CD4-positive, CD25-positive, alpha-beta regulatory T cell (primary cell): ENCODE data around the gene PPFIBP1. TPM values are rescaled to one million over a fixed set of nuclear protein-coding genes. Genes with fewer than 3 reads are reported as not detected.
"Not testable (repeated sequence)": the region's sequence is repeated elsewhere in the genome, so short reads cannot be mapped to it uniquely, and the experiment has no call there.

Source experiments
- ATAC-seq, 2 donors: fragments of 150-1000 bp; cut with Tn5 transposase; one replicate each; pipeline ENCODE4 v1.10.0; 2021; ENCODE audit warnings: low read depth in 2 of 2, moderate number of reproducible peaks in 2 of 2, moderate library complexity in 1 of 2
- DNase-seq, 3 donors: peaks; one replicate each; pipeline versions ENCODE4 v3.0.0 to v3.0.0-alpha.2; 2012 to 2022; ENCODE audit warnings: mixed read lengths in 1 of 3
- H3K27ac ChIP-seq: one replicate; pipeline ENCODE4 v1.7.0; 2013; ENCODE audit warnings: mild to moderate bottlenecking, low read length; ENCODE audit not compliant: insufficient read depth, poor library complexity, severe bottlenecking
- H3K27me3 ChIP-seq: one replicate; pipeline ENCODE4 v1.7.0; 2013; ENCODE audit warnings: low read length; ENCODE audit not compliant: control insufficient read depth, insufficient read depth
- H3K36me3 ChIP-seq: one replicate; pipeline ENCODE4 v1.7.0; 2013; ENCODE audit warnings: mild to moderate bottlenecking, low read length, moderate library complexity; ENCODE audit not compliant: control insufficient read depth, insufficient read depth
- H3K4me1 ChIP-seq: 2 replicates; pipeline ENCODE4 v1.7.0; 2013; ENCODE audit warnings: mild to moderate bottlenecking, low read length; ENCODE audit not compliant: insufficient read depth, control insufficient read depth, poor library complexity, severe bottlenecking
- H3K4me3 ChIP-seq: one replicate; pipeline ENCODE4 v1.7.0; 2013; ENCODE audit warnings: low read depth, mild to moderate bottlenecking, low read length, moderate library complexity
- H3K9me3 ChIP-seq, 2 experiments: 1 replicate in 1 of 2; 2 replicates in 1 of 2; pipeline ENCODE4 v1.7.0; 2013; ENCODE audit warnings: low read length in 2 of 2, mild to moderate bottlenecking in 1 of 2, moderate library complexity in 1 of 2; ENCODE audit not compliant: control insufficient read depth in 2 of 2
- H3K27ac Mint-ChIP-seq, 3 donors: one replicate each; pipeline ENCODE4 v1.8.0; 2020 to 2022; ENCODE audit warnings: mild to moderate bottlenecking in 3 of 3, mixed read lengths in 3 of 3, moderate library complexity in 2 of 3
- H3K27me3 Mint-ChIP-seq: one replicate; pipeline ENCODE4 v1.8.0; 2022; ENCODE audit warnings: mild to moderate bottlenecking, mixed read lengths
- H3K36me3 Mint-ChIP-seq: one replicate; pipeline ENCODE4 v1.8.0; 2020; ENCODE audit warnings: mixed read lengths
- H3K4me1 Mint-ChIP-seq, 4 donors: one replicate each; pipeline ENCODE4 v1.8.0; 2020 to 2022; ENCODE audit warnings: mixed read lengths in 4 of 4, mild to moderate bottlenecking in 1 of 4
- H3K4me3 Mint-ChIP-seq, 4 donors: one replicate each; pipeline ENCODE4 v1.8.0; 2020 to 2022; ENCODE audit warnings: mild to moderate bottlenecking in 4 of 4, mixed read lengths in 4 of 4, moderate library complexity in 3 of 4
- H3K9me3 Mint-ChIP-seq, 7 donors: one replicate each; pipeline ENCODE4 v1.8.0; 2020 to 2022; ENCODE audit warnings: mixed read lengths in 7 of 7, mild to moderate bottlenecking in 3 of 7, moderate library complexity in 2 of 7
- polyA plus RNA-seq, 4 donors: library from polyadenylated mRNA; unstranded; fragments of 300-500 nt; fragmentation: Illumina TruSeq; gene quantifications; one replicate each; pipeline ENCODE4 v1.2.3, GENCODE V29; 2021
- total RNA-seq: library from RNA; stranded (reverse); gene quantifications from one replicate; pipeline ENCODE4 v1.2.3, GENCODE V29; 2022

PPFIBP1 gene
- total and polyA plus RNA-seq, 5 donors from 2014 or later = 1.0 to 6.6 (median 2.3) TPM

GRCh38 chr12:27637524-27637923 lies 113.5 kb downstream of the PPFIBP1 start:
- Histone ChIP-seq H3K4me1 (no peaks in the 10 kb centered on the region), H3K27ac (no peak overlapping the region), H3K27me3 (no peaks in the 10 kb centered on the region), H3K36me3 (no peaks in the 10 kb centered on the region), H3K9me3 (no peaks in the 10 kb centered on the region), H3K4me3 (no peak overlapping the region)
- Mint-ChIP-seq H3K27ac (no peak overlapping the region), H3K36me3 (no peaks in the 10 kb centered on the region), H3K4me3 (no peak overlapping the region), H3K27me3 (peaks cover under 1% of the 10 kb centered on the region), H3K4me1 (no peaks in the 10 kb centered on the region), H3K9me3 (no peaks in the 10 kb centered on the region)
- DNase-seq (no peak), ATAC-seq (no peak)

GRCh38 chr12:27639265-27639664 lies 115.3 kb downstream of the PPFIBP1 start:
- Histone ChIP-seq H3K36me3 (no peaks in the 10 kb centered on the region), H3K4me1 (no peaks in the 10 kb centered on the region), H3K27ac (no peak overlapping the region), H3K27me3 (no peaks in the 10 kb centered on the region), H3K9me3 (no peaks in the 10 kb centered on the region), H3K4me3 (no peak overlapping the region)
- no peaks in the 10 kb centered on the region for H3K27me3 Mint-ChIP-seq
- H3K36me3 Mint-ChIP-seq = no peaks in the 10 kb centered on the region
- H3K4me1 Mint-ChIP-seq = no peaks in the 10 kb centered on the region
- DNase-seq (no peak), ATAC-seq (no peak)
- no peak overlapping the region for H3K27ac Mint-ChIP-seq
- no peak overlapping the region for H3K4me3 Mint-ChIP-seq
- H3K9me3 Mint-ChIP-seq = no peaks in the 10 kb centered on the region

- H3K27me3 Mint-ChIP-seq, H3K4me3 Mint-ChIP-seq, H3K4me1 ChIP-seq, H3K4me1 Mint-ChIP-seq, H3K27me3 ChIP-seq, H3K4me3 ChIP-seq, DNase-seq, H3K36me3 Mint-ChIP-seq, H3K9me3 ChIP-seq, H3K9me3 Mint-ChIP-seq, ATAC-seq, H3K36me3 ChIP-seq, H3K27ac ChIP-seq, H3K27ac Mint-ChIP-seq: not testable (repeated sequence)
Observed at GRCh38 chr12:27640566-27641200, 116.7 kb downstream of the PPFIBP1 start.

DNA sequence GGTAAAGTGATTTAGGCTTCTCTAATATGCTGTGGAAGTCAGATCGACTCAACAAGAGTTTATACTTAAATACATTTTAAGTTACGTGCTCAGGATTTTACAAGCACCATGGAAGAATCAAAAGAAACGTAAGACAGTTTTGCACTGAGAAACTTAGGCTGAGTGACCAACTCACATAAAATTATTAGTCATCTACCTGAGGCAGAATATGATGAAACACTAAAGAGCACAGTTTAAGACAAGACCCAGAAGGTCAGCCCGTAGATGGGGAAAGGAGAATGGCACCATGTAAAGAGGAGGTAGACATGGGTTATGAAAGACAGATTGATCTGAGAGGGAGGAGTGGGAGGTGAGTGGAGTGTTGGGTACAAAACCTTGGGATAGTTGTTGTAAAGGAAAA lies 118.4 kb downstream of the PPFIBP1 start:
- not testable (repeated sequence) for H3K9me3 Mint-ChIP-seq, H3K4me1 Mint-ChIP-seq, H3K9me3 ChIP-seq, H3K27ac Mint-ChIP-seq, H3K36me3 ChIP-seq, H3K27me3 ChIP-seq, H3K4me1 ChIP-seq, H3K4me3 Mint-ChIP-seq, H3K36me3 Mint-ChIP-seq, ATAC-seq, H3K4me3 ChIP-seq, H3K27ac ChIP-seq, H3K27me3 Mint-ChIP-seq, DNase-seq

DNA sequence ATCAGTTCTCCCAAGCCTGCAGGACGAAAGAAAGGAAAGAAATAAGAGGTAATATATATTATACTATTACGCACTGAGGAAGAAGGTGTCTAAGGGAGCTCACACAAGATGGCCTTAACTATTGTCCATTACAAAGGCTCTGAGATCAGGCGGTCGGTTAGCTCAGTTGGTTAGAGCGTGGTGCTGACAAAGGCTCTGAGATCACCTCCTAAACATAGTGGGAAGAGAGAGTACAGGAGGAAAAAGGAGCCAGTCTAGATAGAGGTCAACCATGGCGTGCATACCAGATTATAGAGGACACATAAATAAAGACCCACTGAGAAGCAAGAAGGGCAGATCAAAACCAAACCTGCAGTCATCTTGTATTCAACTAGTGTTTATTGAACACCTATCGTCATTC lies 118.9 kb downstream of the PPFIBP1 start:
- not testable (repeated sequence) for H3K36me3 Mint-ChIP-seq, H3K9me3 Mint-ChIP-seq, DNase-seq, H3K27me3 Mint-ChIP-seq, ATAC-seq, H3K4me1 Mint-ChIP-seq, H3K4me3 ChIP-seq, H3K9me3 ChIP-seq, H3K4me1 ChIP-seq, H3K27ac Mint-ChIP-seq, H3K27me3 ChIP-seq, H3K36me3 ChIP-seq, H3K27ac ChIP-seq, H3K4me3 Mint-ChIP-seq

- no peaks in the 10 kb centered on the region for H3K36me3 ChIP-seq
- no peak overlapping the region for H3K4me3 Mint-ChIP-seq
- H3K27ac Mint-ChIP-seq = no peak overlapping the region
- no peaks in the 10 kb centered on the region for H3K27me3 ChIP-seq
- no peak overlapping the region for H3K27ac ChIP-seq
- no peak for ATAC-seq
- no peaks in the 10 kb centered on the region for H3K27me3 Mint-ChIP-seq
- H3K36me3 Mint-ChIP-seq = no peaks in the 10 kb centered on the region
- H3K4me1 ChIP-seq = no peaks in the 10 kb centered on the region
- H3K4me1 Mint-ChIP-seq = no peaks in the 10 kb centered on the region
- H3K9me3 ChIP-seq = no peaks in the 10 kb centered on the region
- no peak overlapping the region for H3K4me3 ChIP-seq
- DNase-seq = no peak
- no peaks in the 10 kb centered on the region for H3K9me3 Mint-ChIP-seq
Observed at GRCh38 chr12:27644158-27644845, 120.3 kb downstream of the PPFIBP1 start.

GRCh38 chr12:27645671-27646070 lies 121.7 kb downstream of the PPFIBP1 start:
- no peaks in the 10 kb centered on the region for H3K4me1 Mint-ChIP-seq
- no peaks in the 10 kb centered on the region for H3K9me3 Mint-ChIP-seq
- Histone ChIP-seq H3K27ac (no peak overlapping the region), H3K4me3 (no peak overlapping the region), H3K9me3 (no peaks in the 10 kb centered on the region), H3K27me3 (no peaks in the 10 kb centered on the region), H3K36me3 (no peaks in the 10 kb centered on the region), H3K4me1 (no peaks in the 10 kb centered on the region)
- no peak overlapping the region for H3K4me3 Mint-ChIP-seq
- ATAC-seq = no peak
- H3K36me3 Mint-ChIP-seq = no peaks in the 10 kb centered on the region
- H3K27me3 Mint-ChIP-seq = no peaks in the 10 kb centered on the region
- no peak for DNase-seq
- H3K27ac Mint-ChIP-seq = no peak overlapping the region

GRCh38 chr12:27646149-27646548 lies 122.1 kb downstream of the PPFIBP1 start:
- H3K36me3 Mint-ChIP-seq = no peaks in the 10 kb centered on the region
- H3K27me3 Mint-ChIP-seq = no peaks in the 10 kb centered on the region
- H3K4me1 Mint-ChIP-seq = no peaks in the 10 kb centered on the region
- no peak overlapping the region for H3K27ac Mint-ChIP-seq
- no peak overlapping the region for H3K27ac ChIP-seq
- H3K4me1 ChIP-seq = no peaks in the 10 kb centered on the region
- no peaks in the 10 kb centered on the region for H3K9me3 Mint-ChIP-seq
- no peaks in the 10 kb centered on the region for H3K36me3 ChIP-seq
- no peak overlapping the region for H3K4me3 Mint-ChIP-seq
- DNase-seq = no peak
- no peak for ATAC-seq
- H3K27me3 ChIP-seq = no peaks in the 10 kb centered on the region
- H3K9me3 ChIP-seq = no peaks in the 10 kb centered on the region
- H3K4me3 ChIP-seq = no peak overlapping the region
